GM12891 (cell line): ENCODE results near the gene MT1H.

Experiments used
- DNase-seq: peaks from one replicate; pipeline ENCODE4 v3.0.0; 2011; ENCODE audit warnings: low spot score; ENCODE audit not compliant: insufficient read length
- FAIRE-seq: peaks from 2 replicates; lab custom pipeline; 2011; peaks lifted over from hg19 to GRCh38; lab: Jason Lieb, UNC
- PAX5 ChIP-seq: IDR thresholded peaks from 2 replicates; pipeline ENCODE4 v1.6.1; 2011; ENCODE audit warnings: low read length, moderate library complexity, mild to moderate bottlenecking; ENCODE audit not compliant: insufficient read depth, severe bottlenecking
- POLR2A ChIP-seq: IDR thresholded peaks from 2 replicates; pipeline ENCODE4 v1.6.1; 2011; ENCODE audit warnings: low read depth, low read length, control low read depth
- POLR2AphosphoS5 ChIP-seq: IDR thresholded peaks from 2 replicates; pipeline ENCODE4 v1.6.1; 2011; ENCODE audit warnings: low read depth, low read length, control low read depth
- POU2F2 ChIP-seq: IDR thresholded peaks from 2 replicates; pipeline ENCODE4 v1.6.1; 2011; ENCODE audit warnings: low read depth, mild to moderate bottlenecking, control low read depth, low read length, moderate library complexity
- SPI1 ChIP-seq: IDR thresholded peaks from 2 replicates; pipeline ENCODE4 v1.6.1; 2011; ENCODE audit warnings: low read depth, low read length, control low read depth
- TAF1 ChIP-seq: IDR thresholded peaks from 2 replicates; pipeline ENCODE4 v1.6.1; 2011; ENCODE audit warnings: low read depth, low read length, control low read depth

MT1H gene

DNA sequence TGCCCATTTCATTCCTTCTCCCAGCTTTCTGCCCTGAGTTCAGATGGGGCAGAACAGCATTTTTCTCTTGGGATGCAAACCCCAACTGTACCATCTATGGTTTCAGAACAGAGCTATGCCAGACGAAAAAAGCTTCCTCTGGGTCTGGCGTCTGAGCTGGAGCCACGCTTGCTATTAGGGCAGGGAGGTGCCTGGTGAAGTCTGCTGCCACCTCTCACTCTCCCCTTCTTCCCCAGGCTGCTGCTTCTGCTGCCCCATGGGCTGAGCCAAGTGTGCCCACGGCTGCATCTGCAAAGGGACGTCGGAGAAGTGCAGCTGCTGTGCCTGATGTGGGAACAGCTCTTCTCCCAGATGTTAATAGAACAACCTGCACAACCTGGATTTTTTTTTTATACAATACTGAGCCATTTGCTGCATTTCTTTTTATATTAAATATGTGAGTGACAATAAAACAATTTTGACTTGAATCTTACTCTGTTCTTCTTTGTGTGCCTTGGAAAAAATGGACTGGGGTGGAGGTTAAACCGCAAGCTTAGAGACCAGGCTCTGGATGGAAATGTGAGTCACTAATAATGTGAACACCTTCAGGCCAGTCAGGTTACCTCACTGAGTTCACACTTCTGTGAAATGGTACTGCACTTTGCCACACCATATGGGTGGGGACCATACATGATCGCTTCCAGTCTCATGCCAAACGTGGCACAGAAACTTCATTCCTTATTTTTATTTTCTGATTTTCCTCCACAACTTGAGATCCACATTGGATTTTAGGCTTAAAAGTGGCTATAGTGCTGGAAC, 32.8 kb upstream of the MT1H start:
- no peak for TF ChIP-seq PAX5
- TF ChIP-seq POLR2AphosphoS5, result no peak
- TF ChIP-seq POU2F2, result no peak
- TF ChIP-seq POLR2A, result no peak
- no peak for TF ChIP-seq SPI1
- TF ChIP-seq TAF1, result no peak
- no peak for DNase-seq
- FAIRE-seq, result no peak

DNA sequence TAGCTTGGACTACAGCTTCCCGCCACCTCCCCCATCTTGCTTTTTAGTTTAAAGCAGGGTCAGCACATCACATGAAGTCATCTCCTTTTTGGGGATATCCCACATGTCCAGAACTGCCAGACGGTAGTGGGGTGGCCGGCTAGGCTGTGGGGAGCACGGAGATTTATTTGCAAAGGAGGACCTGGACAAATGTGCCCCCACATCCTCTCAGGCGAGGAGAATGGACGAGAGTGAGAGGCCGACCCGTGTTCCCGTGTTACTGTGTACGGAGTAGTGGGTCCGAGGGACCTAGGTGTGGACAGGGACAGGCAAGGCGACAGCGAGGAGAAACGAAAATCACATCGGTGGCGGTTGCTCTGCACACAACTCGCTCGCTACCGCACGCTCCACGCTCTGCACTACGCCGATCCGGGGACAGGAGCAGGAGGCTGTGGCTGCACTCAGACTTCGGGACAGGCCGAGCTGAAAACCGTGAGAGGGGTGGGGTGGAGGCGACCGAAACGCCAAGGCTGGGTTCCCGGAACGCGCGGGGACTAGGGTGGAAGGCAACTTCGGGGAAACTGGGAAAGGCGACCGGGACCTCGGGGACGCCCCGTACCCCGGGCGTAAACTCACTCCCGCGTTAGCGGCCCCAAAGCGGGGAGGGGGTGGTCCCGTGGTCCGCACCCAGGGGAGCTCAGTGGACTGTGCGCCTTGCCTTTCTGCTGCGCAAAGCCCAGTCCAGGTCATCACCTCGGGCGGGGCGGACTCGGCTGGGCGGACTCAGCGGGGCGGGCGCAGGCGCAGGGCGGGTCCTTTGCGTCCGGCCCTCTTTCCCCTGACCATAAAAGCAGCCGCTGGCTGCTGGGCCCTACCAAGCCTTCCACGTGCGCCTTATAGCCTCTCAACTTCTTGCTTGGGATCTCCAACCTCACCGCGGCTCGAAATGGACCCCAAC, 31.5 kb upstream of the MT1H start, which contains the start of gene MT1A:
Gene MT1A, plus strand, starts transcription at position 853 of the 937 bp plus-strand sequence. Its CDS starts 73 bp downstream, at position 926.
- DNase-seq, result no peak

DNA sequence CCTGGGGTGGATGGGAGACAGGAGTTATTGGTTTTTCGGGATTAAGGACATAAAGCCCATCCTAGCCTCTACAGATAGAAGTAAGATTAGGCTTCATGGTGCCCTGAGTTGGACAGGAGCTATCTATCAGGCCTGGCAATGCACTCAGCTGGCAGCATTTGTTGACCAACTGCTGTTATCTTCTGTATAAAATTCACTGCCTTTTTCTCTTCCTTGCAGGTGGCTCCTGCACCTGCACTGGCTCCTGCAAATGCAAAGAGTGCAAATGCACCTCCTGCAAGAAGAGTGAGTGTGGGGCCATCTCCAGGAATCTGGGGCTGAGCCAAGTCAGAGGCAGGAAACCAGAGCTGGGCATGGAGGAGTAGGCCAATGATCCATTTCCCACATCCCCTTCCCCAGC, 30.6 kb upstream of the MT1H start:
- TF ChIP-seq PAX5 (no peak), SPI1 (no peak), POLR2A (no peak), POLR2AphosphoS5 (no peak), TAF1 (no peak), POU2F2 (no peak)
- FAIRE-seq, result no peak
- DNase-seq, result no peak

More for the DNA sequence above, 31.5 kb upstream of the MT1H start, which contains the start of gene MT1A:
- no peak for FAIRE-seq
- TF ChIP-seq POU2F2, result no peak
- TF ChIP-seq POLR2AphosphoS5, result no peak
- no peak for TF ChIP-seq POLR2A
- TF ChIP-seq SPI1, result no peak
- TF ChIP-seq TAF1, result no peak
- TF ChIP-seq PAX5, result no peak

DNA sequence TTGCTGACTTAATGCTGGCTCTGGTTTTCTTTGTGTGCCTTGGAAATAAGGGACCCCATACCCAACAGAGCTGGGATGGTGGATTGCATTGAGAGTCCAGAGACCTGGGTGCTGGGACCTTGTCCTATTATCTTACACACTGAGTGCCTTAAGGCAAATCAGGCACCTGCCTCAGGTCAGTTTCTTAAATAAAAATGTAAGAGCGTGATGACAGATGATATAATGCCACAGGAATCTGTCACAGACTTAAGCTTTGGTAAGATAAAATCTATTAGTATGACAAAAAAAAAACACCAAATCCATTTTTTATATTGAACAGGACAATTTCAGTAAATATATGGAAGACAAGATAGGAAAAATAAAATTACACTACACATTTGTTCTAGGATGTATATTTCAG, 29.5 kb upstream of the MT1H start:
- no peak for FAIRE-seq
- TF ChIP-seq SPI1 (no peak), POLR2AphosphoS5 (no peak), TAF1 (no peak), POLR2A (no peak), POU2F2 (no peak), PAX5 (no peak)
- DNase-seq, result no peak

DNA sequence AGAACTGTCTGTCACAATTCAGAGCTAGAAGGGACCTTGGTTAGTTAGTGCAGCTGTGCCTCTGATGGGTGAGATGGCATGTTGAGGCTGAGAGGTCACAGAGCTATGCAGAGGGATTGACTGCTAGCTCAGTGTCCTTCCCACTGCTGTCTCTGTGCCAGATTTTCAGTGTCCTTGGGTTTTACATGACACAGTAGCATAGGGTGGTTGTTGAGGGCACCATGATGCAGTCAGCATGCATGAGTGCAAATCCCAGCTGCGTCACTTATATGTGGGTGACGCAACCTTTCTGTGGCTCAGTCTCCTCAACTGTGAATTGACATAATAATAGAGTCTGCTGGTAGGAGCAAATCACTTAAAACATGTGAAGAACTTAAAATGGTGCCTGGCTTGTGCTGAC, 28.4 kb upstream of the MT1H start:
- FAIRE-seq (no peak), DNase-seq (no peak)
- TF ChIP-seq POU2F2, result no peak
- TF ChIP-seq PAX5, result no peak
- TF ChIP-seq SPI1, result no peak
- TF ChIP-seq POLR2A, result no peak

DNA sequence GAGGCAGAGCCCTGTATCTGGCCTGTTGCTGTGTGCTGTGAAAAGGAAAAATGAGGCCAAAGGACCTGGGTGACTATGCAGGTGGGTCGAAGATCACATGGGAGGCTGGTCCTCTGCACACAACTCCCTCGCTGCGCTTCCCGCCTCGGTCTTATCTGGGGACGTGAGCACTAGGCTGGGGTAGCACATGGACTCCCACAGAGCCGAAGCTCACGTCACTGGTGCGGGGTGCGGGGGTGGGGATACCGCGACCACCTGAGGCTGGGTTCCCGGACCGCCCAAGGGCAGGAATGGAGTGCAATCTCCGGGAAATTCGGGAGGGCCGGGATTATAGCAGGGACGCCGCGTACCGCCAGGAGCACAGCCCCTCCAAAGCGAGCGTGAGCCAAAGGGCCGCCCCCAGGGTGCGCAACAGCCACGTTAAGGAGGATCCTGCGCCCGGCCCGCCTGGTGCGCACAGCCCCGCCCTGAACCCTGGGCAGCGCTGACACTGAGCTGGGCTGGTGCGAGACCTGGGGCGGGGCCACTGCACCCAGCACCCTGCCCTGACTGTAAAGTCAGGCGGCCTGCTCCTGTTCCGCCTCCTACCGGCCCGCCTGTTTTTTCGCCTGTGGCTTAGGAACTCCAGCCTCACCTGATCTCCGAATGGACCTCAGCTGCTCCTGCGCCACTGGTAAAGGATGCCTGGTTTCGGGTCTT, 26.4 kb upstream of the MT1H start:
- DNase-seq, result no peak
- FAIRE-seq, result no peak
- TF ChIP-seq POLR2A, result no peak
- TF ChIP-seq SPI1, result no peak
- TF ChIP-seq POLR2AphosphoS5, result no peak

DNA sequence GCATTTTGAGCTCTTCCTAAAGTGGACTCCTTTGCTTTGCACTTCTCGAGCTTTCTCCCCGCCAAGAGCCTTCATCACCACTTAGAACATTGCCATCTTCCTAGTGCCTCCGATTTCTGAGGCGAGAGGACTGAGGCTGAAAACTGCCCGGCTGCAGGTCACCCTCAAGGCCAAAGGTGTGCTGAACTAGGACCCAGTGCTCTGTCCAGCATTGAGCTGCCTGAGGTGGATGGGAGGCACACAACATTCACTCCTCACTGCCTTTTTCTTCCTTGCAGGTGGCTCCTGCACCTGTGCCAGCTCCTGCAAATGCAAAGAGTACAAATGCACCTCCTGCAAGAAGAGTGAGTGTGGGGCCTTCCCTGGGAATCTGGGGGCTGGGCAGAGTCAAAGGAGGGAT, 25.8 kb upstream of the MT1H start:
- FAIRE-seq (no peak), DNase-seq (no peak)

DNA sequence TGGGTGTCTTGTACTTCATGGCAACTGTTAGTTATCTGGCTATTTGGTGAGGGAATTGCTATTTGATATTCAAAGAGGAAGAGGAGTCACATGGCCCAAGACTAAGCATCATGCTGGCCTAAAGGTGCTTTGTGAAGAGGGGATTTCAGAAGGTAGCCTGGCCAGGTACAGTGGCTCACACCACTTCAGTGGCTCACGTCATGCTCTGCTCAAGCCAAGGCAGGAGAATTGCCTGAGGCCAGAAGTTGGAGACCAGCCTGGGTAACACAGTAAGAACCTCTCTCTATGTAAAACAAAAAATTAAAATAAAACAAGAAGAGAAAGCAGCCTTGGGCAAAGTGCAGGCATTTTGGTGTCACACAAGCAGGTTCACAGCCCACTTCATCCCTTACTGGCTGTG, 24.3 kb upstream of the MT1H start:
- TF ChIP-seq POLR2AphosphoS5 (no peak), SPI1 (no peak), POU2F2 (no peak), TAF1 (no peak), PAX5 (no peak), POLR2A (no peak)
- no peak for DNase-seq
- FAIRE-seq, result no peak

More for the DNA sequence above, 25.8 kb upstream of the MT1H start:
- TF ChIP-seq POLR2A (no peak), POU2F2 (no peak), SPI1 (no peak), TAF1 (no peak), PAX5 (no peak), POLR2AphosphoS5 (no peak)

DNA sequence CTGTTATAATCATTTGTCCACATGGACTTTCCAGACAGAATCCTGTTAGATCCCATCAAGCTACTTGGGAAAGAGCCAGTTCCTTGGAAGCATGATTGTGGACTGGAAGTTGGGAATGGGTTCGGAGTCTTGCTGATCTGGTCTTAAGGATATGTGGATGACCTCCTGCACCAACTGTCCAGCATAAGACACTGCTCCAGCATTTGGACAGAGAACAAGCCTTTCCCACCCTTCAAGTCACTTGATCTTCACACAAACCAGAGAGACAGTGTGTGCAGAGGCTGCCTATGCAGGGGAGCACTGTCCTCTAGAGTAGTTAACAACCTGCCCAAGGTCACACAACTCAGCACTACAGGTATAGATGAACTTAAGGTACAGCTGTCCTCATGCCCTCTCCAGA, 23.8 kb upstream of the MT1H start:
- TF ChIP-seq POU2F2 (no peak), PAX5 (no peak), POLR2A (no peak), POLR2AphosphoS5 (no peak), SPI1 (no peak), TAF1 (no peak)
- DNase-seq (no peak), FAIRE-seq (no peak)
